IPS-18a (cell line): ENCODE data around the gene PUS7.
"Not testable (repeated sequence)": the region's sequence is repeated elsewhere in the genome, so short reads cannot be mapped to it uniquely, and the experiment has no call there.

ENCODE experiments used
- H3K27ac ChIP-seq: one replicate; pipeline ENCODE4 v1.5.1; 2013; ENCODE audit warnings: low read length
- H3K27me3 ChIP-seq: one replicate; pipeline ENCODE4 v1.6.1; 2013; ENCODE audit warnings: mild to moderate bottlenecking, low read length; ENCODE audit not compliant: control insufficient read depth, insufficient read depth
- H3K36me3 ChIP-seq: one replicate; pipeline ENCODE4 v1.6.1; 2013; ENCODE audit warnings: low read depth, low read length; ENCODE audit not compliant: control insufficient read depth
- H3K4me1 ChIP-seq: one replicate; pipeline ENCODE4 v1.6.1; 2013; ENCODE audit warnings: low read depth, low read length; ENCODE audit not compliant: control insufficient read depth
- H3K4me3 ChIP-seq: one replicate; pipeline ENCODE4 v1.5.1; 2013; ENCODE audit warnings: low read length
- H3K9ac ChIP-seq: one replicate; pipeline ENCODE4 v1.6.1; 2013; ENCODE audit warnings: mild to moderate bottlenecking, low read length, moderate library complexity
- H3K9me3 ChIP-seq: one replicate; pipeline ENCODE4 v1.6.1; 2013; ENCODE audit warnings: low read depth, low read length; ENCODE audit not compliant: control insufficient read depth

Gene PUS7

GRCh38 chr7:105527737-105528136 lies 5.7 kb upstream of the PUS7 start:
- H3K4me1 ChIP-seq, H3K36me3 ChIP-seq, H3K9me3 ChIP-seq, H3K9ac ChIP-seq, H3K27ac ChIP-seq, H3K4me3 ChIP-seq, H3K27me3 ChIP-seq: not testable (repeated sequence)

DNA sequence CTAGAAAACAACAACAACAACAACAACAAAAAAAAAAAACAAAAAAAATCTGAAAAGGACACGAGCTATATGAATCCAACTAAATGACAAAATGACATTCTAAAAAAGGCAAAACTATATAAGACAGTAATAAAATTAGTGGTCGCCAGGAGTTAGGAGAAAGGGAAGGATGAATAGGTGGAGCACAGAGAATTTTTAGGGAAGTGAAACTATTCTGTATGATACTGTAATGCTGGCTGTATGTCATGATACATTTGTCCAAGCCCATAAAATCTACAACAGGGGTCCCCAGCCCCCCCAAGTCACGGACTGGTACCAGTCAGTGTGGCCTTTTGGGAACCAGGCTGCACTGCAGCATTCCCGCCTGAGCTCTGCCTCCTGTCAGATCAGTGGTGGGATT lies 2.8 kb upstream of the PUS7 start:
- Histone ChIP-seq H3K27ac (no peak overlapping the region), H3K36me3 (peaks cover under 1% of the 10 kb centered on the region), H3K9me3 (no peaks in the 10 kb centered on the region), H3K4me1 (no peaks in the 10 kb centered on the region), H3K27me3 (peaks cover 3% of the 10 kb centered on the region), H3K4me3 (no peak overlapping the region), H3K9ac (no peak overlapping the region)

DNA sequence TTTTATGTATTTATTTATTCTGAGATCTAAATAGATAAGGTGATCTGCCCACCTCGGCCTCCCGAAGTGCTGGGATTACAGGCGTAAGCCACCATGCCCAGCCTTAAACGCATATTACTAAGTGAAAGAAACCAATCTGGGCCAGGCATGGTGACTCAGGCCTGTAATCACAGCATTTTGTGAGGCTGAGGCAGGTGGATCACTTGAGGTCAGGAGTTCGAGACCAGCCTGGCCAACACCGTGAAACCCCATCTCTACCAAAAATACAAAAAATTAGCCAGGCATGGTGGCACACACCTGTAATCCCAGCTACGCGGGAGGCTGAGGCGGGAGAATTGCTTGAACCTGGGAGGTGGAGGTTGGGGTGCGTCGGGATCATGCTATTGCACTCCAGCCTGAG lies 2.4 kb upstream of the PUS7 start:
- H3K4me3 ChIP-seq, H3K36me3 ChIP-seq, H3K27me3 ChIP-seq, H3K27ac ChIP-seq, H3K9ac ChIP-seq, H3K9me3 ChIP-seq, H3K4me1 ChIP-seq: not testable (repeated sequence)

DNA sequence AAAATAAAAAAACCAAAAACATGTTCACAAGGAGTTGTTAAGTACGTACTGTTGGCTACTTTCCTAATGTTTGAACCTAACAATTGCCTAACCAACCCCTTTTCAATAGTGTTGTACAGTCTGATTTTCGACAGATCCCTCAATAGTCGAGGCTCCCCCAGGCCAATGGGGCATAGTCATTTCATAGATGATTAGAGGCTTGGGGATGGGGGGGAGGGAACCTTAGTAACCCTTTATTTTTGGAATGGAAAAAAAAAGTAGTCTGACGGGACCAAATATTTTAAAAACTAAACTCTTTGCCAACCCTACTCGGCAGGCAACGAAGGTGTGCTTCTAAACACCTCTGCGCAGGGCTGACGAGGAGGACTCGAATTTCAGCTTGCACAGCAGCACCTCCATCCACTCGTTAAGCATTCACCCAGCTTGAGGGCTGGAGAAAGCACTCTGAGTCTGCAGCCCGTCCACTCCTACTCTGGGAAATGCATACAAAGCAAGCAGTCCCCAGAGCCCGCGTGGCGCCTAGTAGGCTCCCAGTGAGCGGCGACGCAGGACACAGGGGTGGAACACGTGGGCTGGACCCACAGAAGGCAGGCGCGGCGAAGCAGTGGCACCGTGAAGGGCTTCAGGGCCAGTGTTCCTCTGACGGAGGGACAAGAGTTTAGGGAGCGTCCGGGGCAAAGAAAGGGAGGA lies 899 bp downstream of the PUS7 start:
- Histone ChIP-seq H3K27me3 (peaks cover 3% of the 10 kb centered on the region), H3K27ac (peak overlapping the region; percentile 90), H3K4me3 (peak overlapping the region; percentile 95), H3K4me1 (no peaks in the 10 kb centered on the region), H3K9ac (peak overlapping the region; percentile 96), H3K9me3 (no peaks in the 10 kb centered on the region), H3K36me3 (peaks cover 8% of the 10 kb centered on the region)

- Histone ChIP-seq H3K9ac (peak overlapping the region; percentile 96), H3K4me3 (peak overlapping the region; percentile 95)
- not testable (repeated sequence) for H3K27ac ChIP-seq, H3K27me3 ChIP-seq, H3K4me1 ChIP-seq, H3K9me3 ChIP-seq, H3K36me3 ChIP-seq
These were observed 1.5 kb downstream of the PUS7 start for GRCh38 chr7:105520620-105521019.

GRCh38 chr7:105519353-105519752 lies 2.7 kb downstream of the PUS7 start:
- Histone ChIP-seq H3K36me3 (peaks cover 8% of the 10 kb centered on the region), H3K4me1 (no peaks in the 10 kb centered on the region), H3K9ac (peak overlapping the region; percentile 7), H3K27ac (no peak overlapping the region), H3K9me3 (no peaks in the 10 kb centered on the region), H3K4me3 (no peak overlapping the region), H3K27me3 (peaks cover 3% of the 10 kb centered on the region)

DNA sequence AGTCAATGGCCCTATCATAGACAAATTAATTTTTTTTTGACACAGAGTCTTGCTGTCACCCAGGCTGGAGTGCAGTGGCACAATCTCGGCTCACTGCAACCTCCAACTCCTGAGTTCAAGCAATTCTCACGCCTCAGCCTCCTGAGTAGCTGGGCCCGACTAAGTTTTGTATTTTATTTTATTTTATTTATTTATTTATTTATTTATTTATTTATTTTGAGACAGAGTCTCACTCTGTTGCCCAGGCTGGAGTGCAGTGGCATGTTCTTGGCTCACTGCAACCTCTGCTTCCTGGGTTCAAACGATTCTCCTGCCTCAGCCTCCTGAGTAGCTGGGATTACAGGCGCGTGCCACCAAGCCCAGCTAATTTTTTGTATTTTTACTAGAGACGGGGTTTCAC lies 6.5 kb downstream of the PUS7 start:
- H3K4me3 ChIP-seq, H3K4me1 ChIP-seq, H3K27me3 ChIP-seq, H3K9me3 ChIP-seq, H3K27ac ChIP-seq, H3K9ac ChIP-seq, H3K36me3 ChIP-seq: not testable (repeated sequence)

DNA sequence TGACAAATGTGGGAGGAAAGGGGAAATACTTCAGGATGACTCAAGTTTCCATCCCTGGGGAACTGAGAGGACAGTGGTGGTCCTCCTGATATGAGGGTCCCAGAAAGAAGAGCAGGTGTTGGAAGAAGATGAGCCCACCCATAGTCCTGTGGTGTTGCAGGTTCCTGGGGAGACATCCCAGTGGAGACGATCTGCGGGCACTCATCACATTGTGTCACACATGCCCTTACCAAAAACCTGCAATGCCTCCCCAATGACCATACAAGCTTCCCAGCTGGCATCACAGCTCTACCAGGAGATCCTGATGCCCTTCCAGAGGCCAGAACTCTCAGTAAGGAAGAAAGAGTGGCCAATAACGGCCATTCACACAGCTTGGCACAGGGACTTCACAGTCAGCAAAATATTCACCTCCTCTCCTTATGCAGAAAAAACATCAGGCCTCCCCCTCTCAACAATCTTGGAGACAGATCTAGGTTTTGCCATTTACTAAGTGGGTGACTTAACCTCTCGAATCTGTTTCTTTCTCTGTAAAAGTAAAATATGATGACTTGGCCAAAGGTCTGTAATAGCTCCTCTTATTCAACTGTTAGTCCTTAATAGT lies 9.0 kb downstream of the PUS7 start:
- no peaks in the 10 kb centered on the region for H3K27me3 ChIP-seq
- H3K36me3 ChIP-seq: peaks cover 5% of the 10 kb centered on the region
- no peaks in the 10 kb centered on the region for H3K9me3 ChIP-seq
- no peaks in the 10 kb centered on the region for H3K4me1 ChIP-seq
- H3K9ac ChIP-seq: no peak overlapping the region
- H3K27ac ChIP-seq: no peak overlapping the region
- no peak overlapping the region for H3K4me3 ChIP-seq

- no peaks in the 10 kb centered on the region for H3K27me3 ChIP-seq
- H3K36me3 ChIP-seq: peaks cover 11% of the 10 kb centered on the region
- no peak overlapping the region for H3K27ac ChIP-seq
- H3K9me3 ChIP-seq: no peaks in the 10 kb centered on the region
- H3K4me3 ChIP-seq: no peak overlapping the region
- H3K4me1 ChIP-seq: no peaks in the 10 kb centered on the region
- H3K9ac ChIP-seq: no peak overlapping the region
These were observed 9.7 kb downstream of the PUS7 start for GRCh38 chr7:105512415-105512814.

DNA sequence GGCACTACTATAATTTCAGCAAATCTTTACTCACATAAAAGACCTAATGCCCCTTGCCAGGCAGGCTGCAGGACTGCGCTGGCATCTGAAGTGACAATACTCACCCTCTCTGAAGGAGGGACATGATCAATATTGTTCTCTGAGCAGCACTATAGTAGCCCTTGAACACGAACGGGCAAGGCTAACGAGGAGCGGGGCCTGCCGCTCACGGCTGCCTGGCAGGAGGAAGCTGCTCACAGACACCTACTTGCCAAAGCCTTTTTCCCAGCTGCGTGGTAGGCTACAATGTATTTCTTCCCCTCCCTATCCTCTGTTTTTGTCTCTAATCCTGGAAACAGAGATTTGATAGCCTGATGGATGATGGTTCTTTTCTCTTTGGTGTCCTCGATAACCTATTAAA lies 19.9 kb downstream of the PUS7 start:
- no peaks in the 10 kb centered on the region for H3K4me1 ChIP-seq
- peaks cover 57% of the 10 kb centered on the region for H3K36me3 ChIP-seq
- H3K9ac ChIP-seq: no peak overlapping the region
- no peak overlapping the region for H3K27ac ChIP-seq
- H3K4me3 ChIP-seq: no peak overlapping the region
- H3K27me3 ChIP-seq: no peaks in the 10 kb centered on the region
- no peaks in the 10 kb centered on the region for H3K9me3 ChIP-seq

DNA sequence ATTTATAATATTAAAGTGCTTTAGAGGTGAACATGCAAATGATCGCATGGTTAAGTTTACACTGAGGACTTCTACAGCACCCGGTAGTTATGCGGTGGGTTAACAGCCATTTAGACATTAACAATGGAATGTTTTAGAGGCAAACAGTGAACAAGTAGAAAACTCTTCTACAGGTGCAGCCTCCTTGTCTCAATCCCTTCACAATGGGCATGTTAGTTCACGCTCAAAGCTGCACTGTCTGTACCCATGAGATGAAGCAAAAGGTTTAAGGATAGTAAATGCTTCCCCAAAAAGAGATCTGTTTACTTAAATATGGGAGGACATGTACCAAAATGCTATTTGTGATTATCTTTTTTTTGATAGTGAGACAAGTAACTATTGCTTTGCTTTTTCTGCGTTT lies 25.1 kb downstream of the PUS7 start:
- Histone ChIP-seq H3K27me3 (no peaks in the 10 kb centered on the region), H3K4me3 (no peak overlapping the region), H3K27ac (no peak overlapping the region), H3K9me3 (no peaks in the 10 kb centered on the region), H3K9ac (no peak overlapping the region), H3K36me3 (peaks cover 28% of the 10 kb centered on the region), H3K4me1 (no peaks in the 10 kb centered on the region)

DNA sequence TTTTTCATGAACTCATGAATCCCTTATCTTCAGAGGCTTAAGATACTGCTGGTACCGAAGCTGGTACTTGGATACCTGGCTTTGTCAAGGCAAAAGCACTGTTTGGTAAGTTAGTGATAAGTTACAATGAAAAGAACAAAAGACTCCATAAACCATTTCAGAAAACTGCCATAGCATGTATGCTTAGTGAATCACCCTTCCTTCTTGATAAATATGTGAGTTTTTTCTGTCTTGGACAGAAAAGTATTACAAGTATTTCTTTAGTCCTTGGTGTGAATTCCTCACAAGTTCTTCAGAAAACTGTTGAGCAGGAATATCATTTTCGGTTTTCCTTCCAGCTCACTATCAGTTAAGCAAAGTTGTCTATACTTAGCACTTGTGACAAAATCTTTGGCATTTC lies 25.6 kb downstream of the PUS7 start:
- Histone ChIP-seq H3K36me3 (peaks cover 27% of the 10 kb centered on the region), H3K9me3 (no peaks in the 10 kb centered on the region), H3K4me1 (no peaks in the 10 kb centered on the region), H3K27ac (no peak overlapping the region), H3K27me3 (no peaks in the 10 kb centered on the region), H3K4me3 (no peak overlapping the region), H3K9ac (no peak overlapping the region)
